ENCODE data around the gene LRRFIP1. TPM values are rescaled to one million over a fixed set of nuclear protein-coding genes. Genes with fewer than 3 reads are reported as not detected.

Gene LRRFIP1
- polyA plus RNA-seq, 2 of the 4 experiments (the other 2 are of a cell fraction): 75.6 to 93.0 TPM

GRCh38 chr2:237824085-237824484 lies 196.7 kb downstream of the LRRFIP1 start:
- Histone ChIP-seq H3K4me2 (no peak overlapping the region), H3K4me1 (no peaks in the 10 kb centered on the region), H3K9me3 (no peaks in the 10 kb centered on the region), H3K4me3 (no peak overlapping the region), H3K27ac (no peak overlapping the region)
- DNase-seq (ENCODE audit: low read depth in 1 of 2, low spot score in 1 of 2) (no peak), FAIRE-seq (no peak), ATAC-seq (no peak)
- ChIA-PET POLR2A (no interaction called here), CTCF (no interaction called here)
- TF ChIP-seq ZFP36 (IDR thresholded peaks at IDR 0.05; ENCODE audit: borderline replicate concordance, partially characterized antibody) (no peak), RNF2 (IDR thresholded peaks at IDR 0.05; ENCODE audit: borderline replicate concordance, low read depth) (no peak), GATA3 (IDR thresholded peaks at IDR 0.05; ENCODE audit: borderline replicate concordance) (no peak), JUNB (IDR thresholded peaks at IDR 0.05) (no peak), EP300 (IDR thresholded peaks at IDR 0.05) (no peak), USF2 (IDR thresholded peaks at IDR 0.05) (no peak), ELK1 (IDR thresholded peaks at IDR 0.05; ENCODE audit: low read depth, low read length) (no peak), HOXB5 (CRISPR knock-in tag; IDR thresholded peaks at IDR 0.05) (no peak), ATOH8 (CRISPR knock-in tag; IDR thresholded peaks at IDR 0.05; ENCODE audit: low read depth) (no peak), NPAS2 (CRISPR knock-in tag; IDR thresholded peaks at IDR 0.05; ENCODE audit: borderline replicate concordance) (no peak), CHD4 (IDR thresholded peaks at IDR 0.05; ENCODE audit: borderline replicate concordance) (no peak), HDAC2 (IDR thresholded peaks at IDR 0.05) (no peak)
- 74% methylated on average over 6 of the region's 6 CpGs for WGBS (ENCODE audit: missing lambda C conversion rate)

- DNase-seq (ENCODE audit: low read depth in 1 of 2, low spot score in 1 of 2): no peak
- no peaks in the 10 kb centered on the region for H3K9me3 ChIP-seq
- no peak overlapping the region for H3K4me2 ChIP-seq
- POLR2A ChIA-PET: no interaction called here
- CTCF ChIA-PET: interaction anchor here (0.7 to 1.6 kb wide), 2 partner anchors 11 to 43 kb away, joined by 3 read pairs; no protein-coding TSS in a partner anchor
- TF ChIP-seq PBX3 (IDR thresholded peaks at IDR 0.05) (no peak), RFX5 (IDR thresholded peaks at IDR 0.05) (no peak), HOXB13 (CRISPR knock-in tag; IDR thresholded peaks at IDR 0.05; ENCODE audit: low read depth) (no peak), CBX2 (IDR thresholded peaks at IDR 0.05; ENCODE audit: borderline replicate concordance, low read depth) (no peak), CHD4 (IDR thresholded peaks at IDR 0.05; ENCODE audit: borderline replicate concordance) (no peak), JUNB (IDR thresholded peaks at IDR 0.05) (no peak), SMC3 (IDR thresholded peaks at IDR 0.05) (no peak), ESRRA (IDR thresholded peaks at IDR 0.05; ENCODE audit: borderline replicate concordance, low read length) (no peak)
- FAIRE-seq: no peak
- no peak overlapping the region for H3K4me3 ChIP-seq
- WGBS (ENCODE audit: missing lambda C conversion rate): 61% methylated on average over 3 of the region's 3 CpGs
- H3K27ac ChIP-seq: no peak overlapping the region
- ATAC-seq: no peak
- H3K4me1 ChIP-seq: no peaks in the 10 kb centered on the region
These were observed 200.1 kb downstream of the LRRFIP1 start for GRCh38 chr2:237827421-237827987.

Other genes starting within 250 kb of the LRRFIP1 start
- 0.20 and 0.28 TPM in 2 replicates for gene COL6A3, start 213.4 kb upstream of the LRRFIP1 start, polyA plus RNA-seq (2011; rRNA removed)
- gene COL6A3, start 213.4 kb upstream of the LRRFIP1 start, polyA plus RNA-seq (2017; fragmentation: RNase III; extraction: RNeasy Plus Mini Kit Qiagen cat#74134 plus additional on column Dnase treatment): 0.04 to 0.16 TPM (median 0.10 TPM) in 3 replicates
- gene MLPH, start 140.3 kb upstream of the LRRFIP1 start, polyA plus RNA-seq (2011; rRNA removed): 350 and 419 TPM in 2 replicates
- 184 to 219 TPM (median 218 TPM) in 3 replicates for gene MLPH, start 140.3 kb upstream of the LRRFIP1 start, polyA plus RNA-seq (2017; fragmentation: RNase III; extraction: RNeasy Plus Mini Kit Qiagen cat#74134 plus additional on column Dnase treatment)
- gene PRLH, start 61.0 kb upstream of the LRRFIP1 start, polyA plus RNA-seq (2011; rRNA removed): not detected in 2 replicates
- not detected in 3 replicates for gene PRLH, start 61.0 kb upstream of the LRRFIP1 start, polyA plus RNA-seq (2017; fragmentation: RNase III; extraction: RNeasy Plus Mini Kit Qiagen cat#74134 plus additional on column Dnase treatment)
- 0.44 and 0.78 TPM in 2 replicates for gene RAB17, start 36.9 kb upstream of the LRRFIP1 start, polyA plus RNA-seq (2011; rRNA removed)
- 0.42 to 2.3 TPM (median 2.2 TPM) in 3 replicates for gene RAB17, start 36.9 kb upstream of the LRRFIP1 start, polyA plus RNA-seq (2017; fragmentation: RNase III; extraction: RNeasy Plus Mini Kit Qiagen cat#74134 plus additional on column Dnase treatment)
- gene RBM44, start 171.2 kb downstream of the LRRFIP1 start, polyA plus RNA-seq (2011; rRNA removed): 0.54 and 0.87 TPM in 2 replicates
- 0.14 to 0.30 TPM (median 0.21 TPM) in 3 replicates for gene RBM44, start 171.2 kb downstream of the LRRFIP1 start, polyA plus RNA-seq (2017; fragmentation: RNase III; extraction: RNeasy Plus Mini Kit Qiagen cat#74134 plus additional on column Dnase treatment)
- not detected in 2 replicates for gene RAMP1, start 232.0 kb downstream of the LRRFIP1 start, polyA plus RNA-seq (2011; rRNA removed)
- not detected in 3 replicates for gene RAMP1, start 232.0 kb downstream of the LRRFIP1 start, polyA plus RNA-seq (2017; fragmentation: RNase III; extraction: RNeasy Plus Mini Kit Qiagen cat#74134 plus additional on column Dnase treatment)

Measured in A549 (cell line).